ENCODE measurements around the gene NR4A3. TPM values are rescaled to one million over a fixed set of nuclear protein-coding genes. Genes with fewer than 3 reads are reported as not detected.

The NR4A3 gene
- total and polyA plus RNA-seq, 2 donors (not counting 1 experiment from before 2014, with no cell fraction given) = 8.2 to 9.1 TPM

DNA sequence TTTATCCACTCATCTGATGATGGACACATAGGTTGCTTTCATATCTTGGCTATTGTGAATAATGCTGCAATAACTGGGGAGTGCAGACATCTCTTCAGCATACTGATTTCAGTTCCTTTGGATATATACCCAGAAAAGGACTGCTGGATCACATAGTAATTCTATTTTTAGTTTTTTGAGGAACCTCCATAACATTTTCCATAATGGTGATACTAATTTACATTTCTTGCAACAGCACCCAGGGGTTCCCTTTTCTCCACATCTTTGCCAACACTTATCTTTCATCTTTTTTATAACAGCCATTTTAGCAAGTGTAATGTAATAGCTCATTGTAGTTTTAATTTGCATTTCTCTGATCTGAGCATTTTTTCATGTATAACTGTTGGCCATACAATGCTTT, 34.1 kb upstream of the NR4A3 start:
- no peaks in the 10 kb centered on the region for H3K36me3 ChIP-seq (ENCODE audit: control insufficient read depth, insufficient read depth, low read length)
- no peaks in the 10 kb centered on the region for H3K27me3 ChIP-seq (ENCODE audit: control insufficient read depth, insufficient read depth, low read length)
- H2AFZ ChIP-seq (ENCODE audit: low read length) = no peak overlapping the region
- TF ChIP-seq CTCF (conservative IDR thresholded peaks at IDR 0.05 in 1 of 2, IDR thresholded peaks at IDR 0.05 in 1 of 2; ENCODE audit: low read depth in 1 of 2, low read length in 2 of 2) = no peak
- no peak for TF ChIP-seq EZH2 (IDR thresholded peaks at IDR 0.05; ENCODE audit: low read length, missing control alignments)
- no peak overlapping the region for H3K27ac ChIP-seq (ENCODE audit: insufficient read depth, low read length)
- H3K9ac ChIP-seq (ENCODE audit: insufficient read depth, low read length) = no peak overlapping the region
- H3K4me3 ChIP-seq (replicated peaks in 1 of 4; ENCODE audit: control extremely low read depth in 1 of 4, insufficient read depth in 1 of 4, low read depth in 3 of 4, low read length in 4 of 4) = no peak overlapping the region
- no peak for DNase-seq (ENCODE audit: low read depth in 2 of 2)
- no peaks in the 10 kb centered on the region for H3K4me1 ChIP-seq (ENCODE audit: control insufficient read depth, extremely low read depth, insufficient read depth, low read length)
- H4K20me1 ChIP-seq (ENCODE audit: control insufficient read depth, extremely low read depth, insufficient read depth, low read length) = no peaks in the 10 kb centered on the region
- H3K4me2 ChIP-seq (ENCODE audit: extremely low read depth, insufficient read depth, low read length) = no peak overlapping the region
- no peaks in the 10 kb centered on the region for H3K9me3 ChIP-seq (ENCODE audit: control insufficient read depth, insufficient read depth, low read depth, low read length)
- H3K79me2 ChIP-seq (ENCODE audit: control insufficient read depth, insufficient read depth, low read length) = no peaks in the 10 kb centered on the region

- Histone ChIP-seq H3K9ac (ENCODE audit: insufficient read depth, low read length) (no peak overlapping the region), H3K27ac (ENCODE audit: insufficient read depth, low read length) (no peak overlapping the region), H3K4me3 (replicated peaks in 1 of 4; ENCODE audit: control extremely low read depth in 1 of 4, insufficient read depth in 1 of 4, low read depth in 3 of 4, low read length in 4 of 4) (no peak overlapping the region), H3K27me3 (ENCODE audit: control insufficient read depth, insufficient read depth, low read length) (no peaks in the 10 kb centered on the region), H3K9me3 (ENCODE audit: control insufficient read depth, insufficient read depth, low read depth, low read length) (no peaks in the 10 kb centered on the region), H3K36me3 (ENCODE audit: control insufficient read depth, insufficient read depth, low read length) (no peaks in the 10 kb centered on the region), H2AFZ (ENCODE audit: low read length) (no peak overlapping the region), H4K20me1 (ENCODE audit: control insufficient read depth, extremely low read depth, insufficient read depth, low read length) (no peaks in the 10 kb centered on the region), H3K79me2 (ENCODE audit: control insufficient read depth, insufficient read depth, low read length) (no peaks in the 10 kb centered on the region), H3K4me1 (ENCODE audit: control insufficient read depth, extremely low read depth, insufficient read depth, low read length) (no peaks in the 10 kb centered on the region), H3K4me2 (ENCODE audit: extremely low read depth, insufficient read depth, low read length) (no peak overlapping the region)
- no peak for DNase-seq (ENCODE audit: low read depth in 2 of 2)
- TF ChIP-seq EZH2 (IDR thresholded peaks at IDR 0.05; ENCODE audit: low read length, missing control alignments) (no peak), CTCF (conservative IDR thresholded peaks at IDR 0.05 in 1 of 2, IDR thresholded peaks at IDR 0.05 in 1 of 2; ENCODE audit: low read depth in 1 of 2, low read length in 2 of 2) (no peak)
These were observed 28.2 kb upstream of the NR4A3 start for GRCh38 chr9:99793528-99793927.

GRCh38 chr9:99796231-99796630, 25.5 kb upstream of the NR4A3 start:
- Histone ChIP-seq H3K79me2 (ENCODE audit: control insufficient read depth, insufficient read depth, low read length) (no peaks in the 10 kb centered on the region), H4K20me1 (ENCODE audit: control insufficient read depth, extremely low read depth, insufficient read depth, low read length) (no peaks in the 10 kb centered on the region), H3K9me3 (ENCODE audit: control insufficient read depth, insufficient read depth, low read depth, low read length) (no peaks in the 10 kb centered on the region), H2AFZ (ENCODE audit: low read length) (no peak overlapping the region), H3K27me3 (ENCODE audit: control insufficient read depth, insufficient read depth, low read length) (no peaks in the 10 kb centered on the region), H3K4me2 (ENCODE audit: extremely low read depth, insufficient read depth, low read length) (no peak overlapping the region), H3K27ac (ENCODE audit: insufficient read depth, low read length) (no peak overlapping the region), H3K4me1 (ENCODE audit: control insufficient read depth, extremely low read depth, insufficient read depth, low read length) (no peaks in the 10 kb centered on the region), H3K9ac (ENCODE audit: insufficient read depth, low read length) (no peak overlapping the region), H3K4me3 (replicated peaks in 1 of 4; ENCODE audit: control extremely low read depth in 1 of 4, insufficient read depth in 1 of 4, low read depth in 3 of 4, low read length in 4 of 4) (no peak overlapping the region), H3K36me3 (ENCODE audit: control insufficient read depth, insufficient read depth, low read length) (no peaks in the 10 kb centered on the region)
- no peak for DNase-seq (ENCODE audit: low read depth in 2 of 2)
- TF ChIP-seq CTCF (conservative IDR thresholded peaks at IDR 0.05 in 1 of 2, IDR thresholded peaks at IDR 0.05 in 1 of 2; ENCODE audit: low read depth in 1 of 2, low read length in 2 of 2) (no peak), EZH2 (IDR thresholded peaks at IDR 0.05; ENCODE audit: low read length, missing control alignments) (no peak)

All from fibroblast of lung (primary cell).